ENCODE measurements around the gene CD2BP2.
"Not testable (repeated sequence)": the region's sequence is repeated elsewhere in the genome, so short reads cannot be mapped to it uniquely, and the experiment has no call there.

The CD2BP2 gene

DNA sequence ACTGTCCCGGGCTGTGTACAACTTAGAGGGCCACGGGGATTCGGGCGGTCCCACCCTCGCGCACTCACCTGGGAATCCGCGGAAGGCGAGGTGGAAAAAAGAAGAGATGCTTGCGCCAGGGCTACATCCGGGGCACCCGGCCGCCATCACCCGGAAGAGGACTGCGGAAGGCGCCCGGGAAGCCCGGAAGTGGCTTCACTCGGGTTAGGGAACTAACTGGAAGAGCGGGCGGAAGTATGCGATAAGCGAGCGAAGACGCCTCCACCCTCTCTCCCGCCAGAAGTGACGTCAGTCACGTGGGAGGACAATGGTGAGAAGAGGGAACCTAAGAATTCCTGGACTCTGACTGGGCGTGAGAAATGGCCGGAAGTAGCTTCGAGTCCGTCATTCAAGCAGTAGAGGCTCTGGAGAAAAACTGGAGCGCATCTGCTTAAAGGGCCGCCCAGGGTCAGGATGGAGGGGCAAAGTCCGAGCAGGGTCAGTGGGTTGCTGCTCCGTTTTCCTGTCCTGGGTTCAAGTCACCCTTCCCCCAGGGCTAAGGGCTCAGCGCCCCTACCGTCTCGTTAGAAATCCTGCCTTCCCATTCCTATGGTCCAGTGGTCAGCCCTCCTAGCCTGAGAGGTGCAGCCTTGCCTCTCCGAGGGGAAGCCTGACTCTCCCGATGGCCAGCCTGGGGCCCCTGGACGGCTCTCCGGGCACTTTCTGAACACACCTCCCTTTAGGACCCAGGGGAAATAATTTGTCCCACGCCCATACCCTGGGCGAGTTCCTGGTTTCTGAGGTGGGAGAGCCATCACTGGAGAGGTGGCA is at the start of gene CD2BP2:
Gene CD2BP2 (minus strand): TSS at position 165 of the 810 bp plus-strand sequence. CDS start 627 bp downstream, outside the sequence.
- peak; percentile 76 for DNase-seq (ENCODE audit: low read depth, low spot score)

DNA sequence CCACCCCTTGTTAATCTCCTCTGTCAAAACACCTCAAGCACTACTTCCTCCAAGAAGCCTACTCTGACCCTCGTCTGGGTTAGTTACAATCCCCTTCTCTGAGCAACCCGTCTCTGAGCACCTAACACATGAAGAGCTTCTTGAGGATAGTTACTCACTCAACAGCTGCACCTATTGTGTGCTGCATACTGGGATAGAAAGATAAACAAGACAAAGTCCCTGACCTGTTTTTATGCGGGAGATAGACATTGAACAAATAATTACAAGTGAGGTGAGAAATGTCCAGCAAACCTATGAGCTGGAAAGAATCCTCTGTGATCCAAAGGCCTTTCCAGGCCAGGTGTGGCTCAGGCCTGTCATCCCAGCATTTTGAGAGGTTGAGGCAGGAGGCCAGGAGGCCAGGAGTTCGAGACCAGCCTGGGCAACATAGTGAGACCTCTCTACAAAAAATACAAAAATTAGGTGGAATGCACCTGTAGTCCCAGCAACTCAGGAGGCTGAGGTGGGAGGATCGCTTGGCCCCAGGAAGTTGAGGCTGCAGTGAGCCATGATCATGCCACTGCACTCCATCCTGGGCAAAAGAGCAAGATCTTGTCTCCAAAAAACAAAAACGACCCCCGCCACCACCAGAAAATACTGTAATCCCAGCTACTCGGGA is 46.8 kb upstream of the CD2BP2 start:
- DNase-seq (ENCODE audit: low read depth, low spot score): no peak

DNA sequence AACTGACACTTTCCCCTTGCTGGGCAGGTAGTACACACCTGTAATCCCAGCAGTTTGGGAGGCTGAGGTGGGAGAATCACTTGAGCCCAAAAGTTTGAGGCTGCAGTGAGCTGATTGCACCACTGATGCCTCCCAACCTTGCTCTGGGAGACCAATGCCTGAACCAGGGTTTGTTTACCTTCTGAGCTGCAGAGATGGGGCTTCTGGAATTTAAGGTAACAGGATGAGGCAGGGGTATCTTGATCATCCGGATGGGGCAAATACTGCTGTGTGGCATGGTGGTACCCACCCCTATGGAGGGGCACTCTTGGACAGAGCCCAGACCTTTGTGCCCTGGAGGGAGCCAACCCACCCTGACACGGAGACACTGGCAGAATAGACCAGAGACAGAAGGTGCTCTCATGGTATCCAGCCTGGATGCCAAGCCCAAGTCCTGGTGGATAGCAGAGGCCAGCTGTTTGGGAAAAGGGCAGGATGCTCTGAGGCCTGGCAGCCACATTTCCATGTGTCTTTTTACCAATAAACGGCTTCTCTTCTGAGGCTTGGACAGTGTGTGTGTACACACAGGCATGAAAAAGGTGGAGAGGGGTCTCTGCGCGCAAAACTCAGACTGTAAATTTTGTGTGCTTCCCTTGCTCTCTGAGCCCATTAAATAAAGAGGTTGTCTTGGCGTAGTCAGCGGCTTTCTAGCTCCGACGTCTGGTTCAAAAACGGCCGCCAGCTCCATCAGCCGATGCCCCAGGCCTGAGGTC is 44.5 kb upstream of the CD2BP2 start:
- DNase-seq (ENCODE audit: low read depth, low spot score): no peak

DNA sequence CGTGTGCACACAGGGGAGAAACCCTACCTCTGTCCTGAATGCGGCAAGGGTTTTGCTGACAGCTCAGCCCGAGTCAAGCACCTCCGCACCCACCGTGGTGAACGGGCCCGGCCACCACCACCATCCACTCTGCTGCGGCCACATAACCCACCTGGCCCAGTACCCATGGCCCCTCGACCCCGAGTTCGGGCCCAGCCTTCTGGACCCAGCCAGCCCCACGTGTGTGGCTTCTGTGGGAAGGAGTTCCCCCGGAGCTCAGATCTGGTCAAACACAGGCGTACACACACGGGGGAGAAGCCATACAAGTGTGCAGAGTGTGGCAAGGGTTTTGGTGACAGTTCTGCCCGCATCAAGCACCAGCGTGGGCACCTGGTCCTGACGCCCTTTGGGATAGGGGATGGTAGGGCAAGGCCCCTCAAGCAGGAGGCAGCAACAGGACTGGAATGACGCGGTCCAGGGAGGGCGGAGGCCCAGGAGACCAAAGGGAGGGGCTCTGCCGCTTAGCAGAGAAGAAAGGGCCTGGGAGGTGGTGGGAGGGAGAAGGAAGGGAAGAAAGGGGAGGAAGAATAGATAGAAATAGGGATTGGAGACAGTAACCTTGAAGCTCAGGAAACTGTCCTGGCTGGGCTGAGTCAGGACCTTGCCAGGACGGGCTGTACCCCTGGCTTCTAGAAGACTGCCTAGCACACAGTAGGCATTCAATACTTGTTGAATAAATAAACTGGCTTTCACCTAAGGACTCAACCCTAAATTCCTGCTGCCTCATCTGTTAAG is 43.7 kb upstream of the CD2BP2 start:
- DNase-seq (ENCODE audit: low read depth, low spot score): no peak

DNA sequence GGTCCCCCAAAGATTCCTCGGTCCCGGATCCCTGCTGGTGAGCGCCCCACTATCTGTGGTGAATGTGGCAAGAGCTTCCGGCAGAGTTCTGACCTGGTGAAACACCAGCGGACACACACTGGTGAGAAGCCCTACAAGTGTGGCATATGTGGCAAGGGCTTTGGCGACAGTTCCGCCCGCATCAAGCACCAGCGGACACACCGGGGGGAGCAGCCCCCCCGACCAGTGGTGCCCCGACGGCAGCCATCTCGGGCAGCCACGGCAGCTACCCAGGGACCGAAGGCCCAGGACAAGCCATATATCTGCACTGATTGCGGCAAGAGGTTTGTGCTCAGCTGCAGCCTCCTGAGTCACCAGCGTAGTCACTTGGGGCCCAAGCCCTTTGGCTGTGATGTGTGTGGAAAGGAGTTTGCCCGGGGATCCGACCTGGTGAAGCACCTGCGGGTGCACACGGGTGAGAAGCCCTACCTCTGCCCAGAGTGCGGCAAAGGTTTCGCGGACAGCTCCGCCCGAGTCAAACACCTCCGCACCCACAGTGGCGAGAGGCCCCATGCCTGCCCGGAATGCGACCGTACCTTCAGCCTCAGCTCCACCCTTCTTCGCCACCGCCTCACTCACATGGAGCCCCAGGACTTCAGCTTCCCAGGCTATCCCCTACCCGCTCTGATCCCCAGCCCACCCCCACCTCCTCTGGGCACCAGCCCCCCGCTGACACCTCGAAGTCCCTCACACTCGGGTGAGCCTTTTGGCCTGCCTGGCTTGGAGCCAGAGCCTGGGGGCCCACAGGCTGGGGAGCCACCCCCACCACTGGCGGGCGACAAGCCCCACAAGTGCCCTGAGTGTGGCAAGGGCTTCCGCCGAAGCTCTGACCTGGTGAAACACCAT is 42.9 kb upstream of the CD2BP2 start:
- no peak for DNase-seq (ENCODE audit: low read depth, low spot score)

DNA sequence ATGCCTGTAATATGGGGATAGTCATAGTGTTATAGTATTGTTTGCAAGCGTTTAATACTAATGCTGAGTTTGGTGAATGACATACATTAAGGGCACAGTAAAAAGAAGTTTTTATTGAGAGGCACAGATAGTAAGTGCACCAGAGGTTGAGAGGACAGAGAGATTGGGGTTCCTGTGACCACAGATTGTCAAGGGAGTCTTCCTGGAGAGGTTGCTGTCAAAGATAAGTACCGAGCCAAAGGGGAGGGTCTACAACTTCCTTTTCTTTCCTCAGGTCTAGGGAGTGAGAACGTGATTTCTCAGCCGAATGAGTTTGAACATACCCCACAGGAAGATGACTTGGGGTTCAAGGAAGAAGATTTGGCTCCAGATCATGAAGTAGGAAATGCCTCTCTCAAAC is 41.9 kb upstream of the CD2BP2 start:
- no peak for DNase-seq (ENCODE audit: low read depth, low spot score)

DNA sequence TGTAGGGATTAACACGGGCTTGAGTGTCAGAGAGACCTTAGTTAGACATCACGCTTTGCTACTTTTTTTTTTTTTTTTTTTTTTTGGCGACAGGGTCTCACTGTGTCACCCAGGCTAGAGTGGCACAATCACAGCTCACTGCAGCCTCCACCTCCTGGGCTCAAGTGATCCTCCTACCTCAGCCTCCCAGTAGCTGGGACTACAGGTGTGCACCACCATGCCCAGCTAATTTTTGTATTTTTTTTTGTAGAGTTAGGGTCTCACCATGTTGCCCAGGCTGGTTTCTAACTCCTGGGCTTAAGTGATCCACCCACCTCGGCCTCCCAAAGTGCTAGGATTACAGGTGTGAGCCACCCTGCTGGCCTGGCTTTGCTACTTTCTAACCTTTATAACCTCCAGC is 41.5 kb upstream of the CD2BP2 start:
- DNase-seq (ENCODE audit: low read depth, low spot score): not testable (repeated sequence)

DNA sequence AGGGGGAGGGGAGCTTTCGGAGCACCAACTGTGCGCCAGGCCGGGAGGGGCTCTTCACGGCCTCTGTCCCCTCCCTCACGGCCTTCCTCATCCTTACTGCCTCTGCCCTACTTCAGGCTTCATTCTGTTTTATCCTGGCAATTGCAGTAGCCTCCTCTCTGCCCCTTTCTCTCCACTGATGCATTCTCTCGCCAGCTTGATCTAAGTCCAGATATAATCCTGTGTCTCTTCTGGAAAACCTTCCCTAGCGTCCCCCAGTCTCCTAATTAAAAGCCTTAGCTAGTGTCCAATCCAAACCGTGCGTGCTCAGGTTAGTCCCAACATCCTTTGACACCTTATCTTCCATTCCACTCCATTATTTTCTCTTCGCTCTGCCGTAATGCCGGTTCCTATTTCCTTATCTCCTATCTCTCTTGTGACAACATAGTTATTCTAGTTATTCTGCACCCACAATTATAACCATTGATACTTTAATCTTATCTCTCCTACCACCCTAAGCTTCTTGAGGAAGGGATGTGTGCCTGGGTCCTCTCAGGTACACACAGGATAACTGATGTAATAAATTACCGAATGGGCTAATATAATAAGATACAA is 41.0 kb upstream of the CD2BP2 start:
- no peak for DNase-seq (ENCODE audit: low read depth, low spot score)

DNA sequence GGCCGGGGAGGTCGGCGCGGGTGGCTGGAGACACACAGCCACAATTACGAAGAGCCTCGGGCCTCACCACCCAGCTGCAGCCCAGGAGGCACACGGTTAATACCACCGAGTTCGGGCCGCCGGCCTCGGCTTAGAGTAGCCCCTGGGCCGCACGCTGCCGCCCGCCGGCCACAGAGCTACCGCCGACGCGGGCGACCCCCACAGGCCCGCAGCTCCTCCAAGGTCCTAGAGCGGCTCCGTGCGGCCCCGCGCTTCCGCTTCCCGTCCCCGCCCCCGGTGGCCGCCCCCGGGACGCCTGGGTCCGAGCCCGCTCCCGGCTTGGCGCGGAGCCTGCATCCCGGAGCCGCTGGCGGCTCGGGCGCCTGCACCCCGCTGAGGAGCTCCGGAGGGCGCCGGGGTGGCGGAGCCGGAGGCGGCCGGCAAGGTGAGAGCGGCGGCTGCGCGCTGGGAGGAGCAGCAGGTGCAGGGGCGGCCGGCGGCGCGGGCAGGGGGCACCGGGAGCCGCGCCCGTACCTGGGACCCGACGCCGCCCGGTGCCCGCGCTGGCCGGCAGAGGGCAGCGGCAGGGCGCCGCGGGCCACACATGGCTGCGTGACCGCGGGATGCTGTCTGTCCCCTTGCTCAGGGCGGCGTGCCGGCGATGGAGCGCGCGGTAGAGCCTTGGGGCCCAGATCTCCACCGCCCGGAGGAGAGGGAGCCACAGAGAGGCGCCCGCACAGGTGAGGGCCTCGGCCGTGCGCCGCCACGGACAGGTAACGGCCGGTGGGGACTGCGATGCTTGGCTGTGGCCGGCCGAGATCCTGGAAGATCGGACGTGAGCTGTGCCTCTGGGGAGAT is 40.3 kb upstream of the CD2BP2 start, which contains the start of gene ZNF48:
Gene ZNF48 (plus strand): TSS at position 266 of the 837 bp plus-strand sequence. CDS start 375 bp downstream, at position 641.
- no peak for DNase-seq (ENCODE audit: low read depth, low spot score)

DNA sequence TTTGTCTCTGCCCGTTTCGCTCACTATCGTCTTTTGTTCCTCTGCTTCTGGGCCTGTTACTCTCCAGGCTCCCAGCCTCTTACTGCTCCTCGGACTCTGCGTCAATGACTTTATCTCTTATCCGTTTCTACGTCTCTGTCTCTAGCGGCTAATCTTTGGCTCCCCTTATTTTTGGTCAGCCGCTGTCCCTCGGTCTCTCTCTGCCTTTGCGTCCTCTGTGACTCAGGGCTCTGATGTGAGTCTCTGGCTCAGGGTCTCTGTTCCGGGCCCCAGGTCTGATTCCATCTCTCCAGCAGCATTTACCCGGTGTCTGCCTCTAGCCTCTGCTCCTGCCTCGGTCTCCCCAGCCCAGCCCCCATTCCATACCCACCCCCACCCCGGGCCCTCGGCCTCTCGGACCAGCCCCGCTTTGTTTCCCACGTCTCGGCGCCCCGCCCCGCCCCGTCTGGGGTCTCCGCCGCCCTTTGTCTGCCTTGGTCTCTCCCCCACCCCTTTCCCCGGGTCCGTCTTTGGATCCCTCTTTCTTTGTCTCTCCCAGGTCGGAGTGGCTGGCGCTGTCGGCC is 39.6 kb upstream of the CD2BP2 start:
- no peak for DNase-seq (ENCODE audit: low read depth, low spot score)

DNA sequence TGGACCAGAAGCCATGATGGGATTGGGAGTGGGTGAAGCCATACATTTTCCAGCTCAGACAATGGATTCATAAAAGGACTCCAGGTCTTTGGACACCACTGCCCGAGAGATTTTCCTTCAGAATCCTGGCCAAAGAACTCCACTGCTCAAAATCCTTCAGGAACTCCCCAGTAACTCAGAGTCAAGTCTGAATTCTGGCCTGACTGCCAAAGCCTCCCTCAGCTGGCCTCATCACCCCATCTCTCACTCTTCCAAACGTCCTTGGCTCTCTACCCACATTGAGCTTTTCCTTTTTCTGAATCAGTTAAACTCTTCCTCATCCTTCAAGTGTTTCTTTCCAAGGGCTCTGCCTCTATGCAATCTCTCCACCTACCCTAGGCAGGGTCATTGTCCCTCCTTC is 28.4 kb upstream of the CD2BP2 start:
- no peak for DNase-seq (ENCODE audit: low read depth, low spot score)

DNA sequence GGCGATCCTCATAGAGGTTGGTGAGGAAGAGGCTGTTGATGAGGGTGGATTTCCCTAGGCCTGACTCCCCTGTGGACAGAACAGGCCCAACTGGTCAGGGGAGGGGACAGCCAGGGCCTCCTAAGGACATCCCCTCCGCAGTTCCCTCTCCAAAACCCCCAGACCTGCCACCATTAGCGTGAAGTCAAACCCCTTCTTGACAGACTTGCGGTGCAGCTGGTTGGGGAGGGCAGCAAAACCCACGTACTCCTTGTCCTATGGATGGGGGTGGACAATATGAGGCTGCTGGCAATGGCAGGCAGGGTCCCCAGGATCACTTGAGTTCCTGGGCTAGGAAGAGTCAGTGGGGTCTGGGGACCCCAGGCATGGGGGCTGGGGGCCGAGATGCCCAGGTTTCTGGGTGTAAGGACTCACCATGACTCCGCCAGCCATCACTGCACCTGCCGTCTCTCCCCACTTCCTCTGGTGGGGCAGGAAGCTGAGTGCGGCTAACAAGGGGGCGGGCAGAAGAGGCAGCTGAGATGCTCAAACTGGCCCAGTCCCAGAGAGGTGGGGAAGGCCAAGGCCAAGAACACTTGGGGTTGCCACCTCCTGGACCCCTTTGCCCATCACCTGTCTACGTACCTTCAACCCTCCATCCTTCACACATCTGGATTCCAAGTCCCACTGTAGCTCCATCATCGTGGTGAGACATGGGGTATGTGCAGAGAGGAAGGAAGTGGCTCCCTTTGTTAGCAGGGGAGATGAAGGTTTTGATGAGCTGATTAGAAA is 27.2 kb upstream of the CD2BP2 start, which contains the start of gene SEPTIN1:
Gene SEPTIN1 (minus strand): TSS at position 451 of the 771 bp plus-strand sequence. CDS start 19 bp downstream, at position 432.
- DNase-seq (ENCODE audit: low read depth, low spot score): peak; percentile 65

DNA sequence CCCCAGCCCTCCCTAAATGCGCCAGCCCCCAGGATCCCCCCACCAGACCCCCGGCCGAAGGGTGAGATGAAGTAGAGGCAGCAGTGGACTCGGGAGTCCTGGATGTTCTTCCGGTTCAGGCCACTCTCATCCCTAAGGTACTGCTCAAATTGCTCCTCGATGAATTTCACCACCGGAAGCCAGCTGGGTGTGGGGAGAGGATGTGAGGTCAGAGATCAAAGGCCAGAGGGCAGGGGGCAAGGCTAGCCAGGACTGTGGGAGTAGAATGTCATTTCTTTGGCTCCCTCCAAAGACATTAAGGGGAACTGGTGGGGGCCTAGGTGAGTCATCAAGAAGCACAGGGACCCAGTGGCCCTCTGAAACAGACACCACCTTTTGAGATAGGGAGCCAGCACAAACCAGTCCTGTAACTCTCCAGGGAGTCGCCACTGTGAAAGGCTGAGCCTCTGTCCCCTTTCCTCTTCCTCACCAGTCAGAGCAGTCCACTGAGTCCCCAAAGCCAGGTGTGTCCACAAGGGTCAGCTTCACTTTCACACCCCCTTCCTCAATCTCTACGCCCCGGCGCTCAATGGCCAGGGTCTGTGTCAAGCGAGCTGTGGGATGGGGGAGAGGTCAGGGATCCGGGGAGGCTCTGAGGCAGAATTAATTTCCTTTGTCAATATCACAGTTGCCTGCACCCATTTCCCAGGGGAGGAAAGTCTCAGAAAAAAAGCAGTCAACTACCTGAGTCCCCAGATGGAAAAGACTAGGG is 26.4 kb upstream of the CD2BP2 start:
- no peak for DNase-seq (ENCODE audit: low read depth, low spot score)

DNA sequence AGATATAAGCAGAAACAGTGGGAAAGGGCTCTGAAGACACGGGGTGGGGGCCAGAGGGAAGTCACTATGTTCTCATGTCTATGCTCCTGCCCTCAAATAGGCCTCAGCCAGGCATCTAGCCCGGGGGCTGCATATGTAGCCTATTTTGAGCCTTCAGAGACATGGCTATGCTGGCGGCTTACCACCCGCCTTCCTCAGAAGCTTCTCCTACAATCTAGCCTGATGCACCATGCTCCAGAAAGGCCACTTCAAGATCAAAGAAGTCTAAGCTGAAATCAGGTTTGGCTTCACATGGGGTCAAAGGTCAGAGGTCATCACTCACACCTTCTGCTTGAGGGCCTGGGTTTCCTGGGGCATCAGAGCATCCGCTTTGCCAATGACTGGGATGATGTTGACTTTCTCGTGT is 25.7 kb upstream of the CD2BP2 start:
- DNase-seq (ENCODE audit: low read depth, low spot score): no peak

DNA sequence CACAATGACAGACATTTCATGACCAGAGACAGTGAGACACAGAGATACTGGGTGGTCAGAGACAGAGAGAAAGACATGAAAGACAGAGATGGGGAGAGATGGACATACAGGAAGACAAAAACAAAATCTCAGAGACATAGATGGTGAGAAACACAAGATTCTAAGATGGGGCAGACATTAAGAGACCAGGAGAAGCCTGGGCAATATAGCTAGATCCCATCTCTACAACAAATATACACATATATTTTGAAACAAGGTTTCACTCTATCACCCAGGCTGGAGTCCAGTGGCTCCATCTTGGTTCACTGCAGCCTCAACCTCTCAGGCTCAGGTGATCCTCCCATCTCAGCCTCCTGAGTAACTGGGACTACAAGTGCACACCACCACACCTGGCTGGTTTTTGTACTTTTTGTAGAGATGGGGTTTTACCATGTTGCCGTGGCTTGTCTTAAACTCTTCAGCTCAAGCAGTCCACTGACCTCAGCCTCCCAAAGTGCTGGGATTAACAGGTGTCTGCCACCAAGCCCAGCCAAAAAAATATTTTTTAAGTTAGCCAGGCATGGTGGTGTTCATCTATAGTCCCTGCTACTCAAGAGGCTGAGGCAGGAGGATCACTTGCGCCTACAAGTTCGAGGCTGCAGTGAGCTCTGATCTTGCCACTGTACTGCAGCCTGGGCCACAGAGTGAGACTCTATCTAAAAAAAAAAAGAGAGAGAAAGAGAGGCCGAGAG is 25.1 kb upstream of the CD2BP2 start:
- DNase-seq (ENCODE audit: low read depth, low spot score): no peak

DNA sequence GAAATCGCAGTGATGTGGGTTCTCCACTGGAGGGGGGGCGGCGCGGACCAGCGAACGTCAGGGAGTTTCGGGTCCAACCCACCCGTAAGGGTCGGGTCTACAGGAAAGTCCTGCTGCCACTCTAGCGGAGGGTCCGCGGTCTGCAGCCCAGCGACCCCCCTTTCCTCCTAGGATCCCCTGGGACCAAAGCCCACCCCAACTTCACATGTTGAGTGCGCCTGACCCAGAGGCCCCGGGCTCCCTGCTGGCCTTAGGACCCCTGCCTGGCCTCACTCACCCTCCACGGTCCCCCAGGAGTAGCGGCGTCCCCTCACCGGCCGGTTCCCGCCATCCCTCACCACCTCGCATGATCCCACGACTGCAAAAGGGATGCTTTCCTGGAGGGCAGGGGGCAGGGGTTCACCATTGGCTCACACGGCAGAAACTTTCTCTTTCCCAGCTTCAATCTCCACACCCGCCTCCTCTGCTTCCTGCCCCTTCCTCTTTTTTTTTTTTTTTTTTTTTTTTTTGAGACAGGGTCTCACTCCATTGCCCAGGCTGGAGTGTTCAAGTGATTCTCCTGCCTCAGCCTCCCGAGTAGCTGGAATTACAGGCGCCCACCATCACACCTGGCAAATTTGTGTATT is 24.2 kb upstream of the CD2BP2 start:
- no peak for DNase-seq (ENCODE audit: low read depth, low spot score)

All from activated CD4-positive, CD25-positive, alpha-beta regulatory T cell treated with anti-CD3 and anti-CD28 coated beads, Interleukin-2, amount 50 U/mL, for 16 hours (primary cell).